ENCODE results near the gene DIAPH2. TPM values are rescaled to one million over a fixed set of nuclear protein-coding genes. Genes with fewer than 3 reads are reported as not detected.
"Not testable (repeated sequence)": the region's sequence is repeated elsewhere in the genome, so short reads cannot be mapped to it uniquely, and the experiment has no call there.

The DIAPH2 gene
- total RNA-seq, 1 donor from 2014 or later, result 12.3 TPM

- DNase-seq (ENCODE audit: low read depth), result no peak
- H3K36me3 ChIP-seq (ENCODE audit: control insufficient read depth, insufficient read depth, low read length), result no peaks in the 10 kb centered on the region
- no peaks in the 10 kb centered on the region for H3K27me3 ChIP-seq (ENCODE audit: control insufficient read depth, insufficient read depth, low read length)
- TF ChIP-seq, protein P1, sequence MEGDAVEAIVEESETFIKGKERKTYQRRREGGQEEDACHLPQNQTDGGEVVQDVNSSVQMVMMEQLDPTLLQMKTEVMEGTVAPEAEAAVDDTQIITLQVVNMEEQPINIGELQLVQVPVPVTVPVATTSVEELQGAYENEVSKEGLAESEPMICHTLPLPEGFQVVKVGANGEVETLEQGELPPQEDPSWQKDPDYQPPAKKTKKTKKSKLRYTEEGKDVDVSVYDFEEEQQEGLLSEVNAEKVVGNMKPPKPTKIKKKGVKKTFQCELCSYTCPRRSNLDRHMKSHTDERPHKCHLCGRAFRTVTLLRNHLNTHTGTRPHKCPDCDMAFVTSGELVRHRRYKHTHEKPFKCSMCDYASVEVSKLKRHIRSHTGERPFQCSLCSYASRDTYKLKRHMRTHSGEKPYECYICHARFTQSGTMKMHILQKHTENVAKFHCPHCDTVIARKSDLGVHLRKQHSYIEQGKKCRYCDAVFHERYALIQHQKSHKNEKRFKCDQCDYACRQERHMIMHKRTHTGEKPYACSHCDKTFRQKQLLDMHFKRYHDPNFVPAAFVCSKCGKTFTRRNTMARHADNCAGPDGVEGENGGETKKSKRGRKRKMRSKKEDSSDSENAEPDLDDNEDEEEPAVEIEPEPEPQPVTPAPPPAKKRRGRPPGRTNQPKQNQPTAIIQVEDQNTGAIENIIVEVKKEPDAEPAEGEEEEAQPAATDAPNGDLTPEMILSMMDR (IDR thresholded peaks at IDR 0.05; ENCODE audit: insufficient read depth, low read length, poor library complexity, severe bottlenecking), result no peak
- H3K4me3 ChIP-seq (ENCODE audit: low read depth, low read length), result no peak overlapping the region
These were observed 21.3 kb downstream of the DIAPH2 start for GRCh38 chrX:96705905-96706304.

DNA sequence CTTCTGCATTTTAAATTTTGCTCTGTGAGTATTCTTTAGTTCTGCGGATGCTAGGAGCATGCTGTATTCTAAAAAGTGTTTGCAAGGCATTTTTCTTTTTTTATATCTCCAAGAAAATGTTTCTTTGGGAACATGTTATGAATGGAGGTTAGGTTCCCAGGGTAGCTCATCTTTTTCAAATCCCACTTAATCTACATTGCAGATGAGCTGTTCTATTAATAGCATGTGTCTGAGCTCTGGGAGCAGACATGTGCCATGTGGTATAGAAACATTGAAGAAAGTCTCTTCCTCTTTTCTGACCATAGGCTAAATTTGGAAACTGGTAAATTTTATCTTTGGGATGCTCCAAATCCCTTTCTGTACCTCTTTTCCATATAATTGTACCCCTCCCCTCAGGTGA lies 23.2 kb downstream of the DIAPH2 start:
- no peaks in the 10 kb centered on the region for H3K27me3 ChIP-seq (ENCODE audit: control insufficient read depth, insufficient read depth, low read length)
- no peak for DNase-seq (ENCODE audit: low read depth)
- TF ChIP-seq, protein P1 (IDR thresholded peaks at IDR 0.05; ENCODE audit: insufficient read depth, low read length, poor library complexity, severe bottlenecking), result no peak
- H3K4me3 ChIP-seq (ENCODE audit: low read depth, low read length), result no peak overlapping the region
- no peaks in the 10 kb centered on the region for H3K36me3 ChIP-seq (ENCODE audit: control insufficient read depth, insufficient read depth, low read length)

DNA sequence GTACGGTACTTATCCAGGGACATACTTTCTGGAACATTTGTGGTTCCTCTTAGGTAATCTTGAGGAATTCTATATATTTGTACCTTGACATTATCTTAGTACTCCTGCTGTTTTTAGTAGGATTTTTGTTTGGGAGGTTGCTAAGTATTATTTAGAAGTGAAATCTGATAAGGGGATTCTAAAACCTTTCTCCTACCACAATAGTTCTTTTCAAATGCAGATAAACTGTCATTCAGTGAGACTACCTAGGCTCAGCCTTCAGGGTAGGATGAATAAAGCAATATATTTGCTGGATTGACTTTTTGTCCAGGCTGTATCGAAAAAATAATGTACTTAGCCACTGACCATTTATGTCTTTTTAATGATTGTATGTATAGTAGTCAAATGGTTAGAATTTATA lies 25.4 kb downstream of the DIAPH2 start:
- TF ChIP-seq, protein P1 (IDR thresholded peaks at IDR 0.05; ENCODE audit: insufficient read depth, low read length, poor library complexity, severe bottlenecking), result no peak
- H3K27me3 ChIP-seq (ENCODE audit: control insufficient read depth, insufficient read depth, low read length), result no peaks in the 10 kb centered on the region
- no peak for DNase-seq (ENCODE audit: low read depth)
- H3K36me3 ChIP-seq (ENCODE audit: control insufficient read depth, insufficient read depth, low read length), result no peaks in the 10 kb centered on the region
- no peak overlapping the region for H3K4me3 ChIP-seq (ENCODE audit: low read depth, low read length)

DNA sequence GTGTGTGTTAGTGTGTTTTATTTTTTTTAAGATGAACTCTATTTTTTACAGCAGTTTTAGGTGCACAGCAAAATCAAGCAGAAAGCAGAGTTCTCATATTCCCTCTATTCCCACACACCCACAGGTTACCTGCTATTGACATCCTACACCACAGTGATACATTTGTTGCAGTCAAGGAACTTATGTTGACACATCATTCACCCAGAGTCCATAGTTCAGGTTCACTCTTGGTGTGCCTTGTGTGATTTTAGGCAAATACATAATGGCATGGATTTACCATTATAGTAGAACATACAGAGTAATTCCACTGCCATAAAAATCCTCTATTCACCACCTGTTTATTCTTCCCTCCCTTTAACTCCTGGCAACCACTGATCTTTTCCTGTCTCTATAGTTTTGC lies 28.7 kb downstream of the DIAPH2 start:
- Histone ChIP-seq H3K4me3 (ENCODE audit: low read depth, low read length) (no peak overlapping the region), H3K36me3 (ENCODE audit: control insufficient read depth, insufficient read depth, low read length) (no peaks in the 10 kb centered on the region), H3K27me3 (ENCODE audit: control insufficient read depth, insufficient read depth, low read length) (no peaks in the 10 kb centered on the region)
- no peak for DNase-seq (ENCODE audit: low read depth)
- TF ChIP-seq, protein P1 (IDR thresholded peaks at IDR 0.05; ENCODE audit: insufficient read depth, low read length, poor library complexity, severe bottlenecking), result no peak

- DNase-seq (ENCODE audit: low read depth); H3K27me3 ChIP-seq (ENCODE audit: control insufficient read depth, insufficient read depth, low read length); H3K4me3 ChIP-seq (ENCODE audit: low read depth, low read length); H3K36me3 ChIP-seq (ENCODE audit: control insufficient read depth, insufficient read depth, low read length): not testable (repeated sequence)
These were observed 29.8 kb downstream of the DIAPH2 start for GRCh38 chrX:96714393-96714792.

GRCh38 chrX:96715481-96715880 lies 30.8 kb downstream of the DIAPH2 start:
- Histone ChIP-seq H3K27me3 (ENCODE audit: control insufficient read depth, insufficient read depth, low read length) (no peaks in the 10 kb centered on the region), H3K36me3 (ENCODE audit: control insufficient read depth, insufficient read depth, low read length) (no peaks in the 10 kb centered on the region), H3K4me3 (ENCODE audit: low read depth, low read length) (no peak overlapping the region)
- TF ChIP-seq, protein P1 (IDR thresholded peaks at IDR 0.05; ENCODE audit: insufficient read depth, low read length, poor library complexity, severe bottlenecking), result no peak
- no peak for DNase-seq (ENCODE audit: low read depth)
